HG03103 (cell line): Measurements from ENCODE around the gene GLRX5.

Experiments used
- ATAC-seq: cut with Tn5 transposase; IDR thresholded peaks from one replicate; pipeline ENCODE4 v1.9.1; 2021; ENCODE audit warnings: low read depth; ENCODE audit not compliant: unreplicated experiment

GLRX5 gene

GRCh38 chr14:95531969-95532368 lies 2.9 kb upstream of the GLRX5 start:
- no peak for ATAC-seq

GRCh38 chr14:95533391-95533821 lies 1.4 kb upstream of the GLRX5 start:
- ATAC-seq = no peak

- ATAC-seq = no peak
These were observed 1.0 kb upstream of the GLRX5 start for GRCh38 chr14:95533822-95534221.

- no peak for ATAC-seq
These were observed 574 bp downstream of the GLRX5 start for GRCh38 chr14:95535226-95536021.

- no peak for ATAC-seq
These were observed 1.3 kb downstream of the GLRX5 start for GRCh38 chr14:95536036-95536593.

- no peak for ATAC-seq
These were observed 1.8 kb downstream of the GLRX5 start for GRCh38 chr14:95536671-95537070.

- ATAC-seq = no peak
These were observed 2.6 kb downstream of the GLRX5 start for GRCh38 chr14:95537298-95538089.

- ATAC-seq = no peak
These were observed 4.1 kb downstream of the GLRX5 start for GRCh38 chr14:95538801-95539509.

GRCh38 chr14:95540236-95540855 lies 5.5 kb downstream of the GLRX5 start:
- no peak for ATAC-seq

- ATAC-seq = no peak
These were observed 6.5 kb downstream of the GLRX5 start for GRCh38 chr14:95541346-95541745.

GRCh38 chr14:95541932-95542930 lies 7.4 kb downstream of the GLRX5 start:
- ATAC-seq = no peak

GRCh38 chr14:95543021-95543420 lies 8.2 kb downstream of the GLRX5 start:
- no peak for ATAC-seq

- ATAC-seq = no peak
These were observed 9.7 kb downstream of the GLRX5 start for GRCh38 chr14:95544588-95544987.

GRCh38 chr14:95545515-95546168 lies 10.8 kb downstream of the GLRX5 start:
- ATAC-seq = no peak

GRCh38 chr14:95547272-95547625 lies 12.4 kb downstream of the GLRX5 start:
- no peak for ATAC-seq

- no peak for ATAC-seq
These were observed 12.9 kb downstream of the GLRX5 start for GRCh38 chr14:95547626-95548327.

- no peak for ATAC-seq
These were observed 13.6 kb downstream of the GLRX5 start for GRCh38 chr14:95548328-95548929.
